HG03135 (cell line): ENCODE results near the gene ZNF583.

Experiments
- ATAC-seq: cut with Tn5 transposase; IDR thresholded peaks from one replicate; pipeline ENCODE4 v1.9.1; 2021; ENCODE audit warnings: mild to moderate bottlenecking, moderate library complexity; ENCODE audit not compliant: unreplicated experiment

ZNF583 gene

GRCh38 chr19:56403764-56404704 is at the start of gene ZNF583:
Gene ZNF583, plus strand, starts transcription at chr19:56404332. Its CDS starts 2,783 bp downstream, at chr19:56407115.
- ATAC-seq = peak; percentile 78

DNA sequence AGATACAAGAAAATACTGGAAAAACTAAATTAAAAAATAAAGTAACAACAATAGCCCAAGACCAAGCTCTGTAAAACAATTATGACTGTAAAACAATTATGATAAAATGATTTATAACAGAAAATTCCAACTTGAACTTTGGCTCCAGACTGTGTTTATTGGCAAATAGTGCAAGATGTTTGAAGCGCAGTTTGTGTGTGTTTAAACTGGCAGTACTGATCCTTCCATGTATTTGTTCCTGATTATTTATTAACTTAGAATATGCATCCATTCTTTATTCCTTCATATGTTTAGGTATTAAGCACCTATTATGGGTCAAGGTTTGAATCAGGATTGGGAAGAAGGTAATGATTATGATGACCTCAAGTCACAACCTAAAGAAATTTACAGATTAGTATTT is 48.6 kb upstream of the ZNF583 start:
- ATAC-seq = no peak

- no peak for ATAC-seq
Measured at GRCh38 chr19:56356944-56357343, 47.2 kb upstream of the ZNF583 start.

- no peak for ATAC-seq
Measured at GRCh38 chr19:56360841-56361240, 43.3 kb upstream of the ZNF583 start.

GRCh38 chr19:56367829-56368711 is 36.1 kb upstream of the ZNF583 start:
- no peak for ATAC-seq

- no peak for ATAC-seq
Measured at GRCh38 chr19:56369886-56370676, 34.1 kb upstream of the ZNF583 start.

DNA sequence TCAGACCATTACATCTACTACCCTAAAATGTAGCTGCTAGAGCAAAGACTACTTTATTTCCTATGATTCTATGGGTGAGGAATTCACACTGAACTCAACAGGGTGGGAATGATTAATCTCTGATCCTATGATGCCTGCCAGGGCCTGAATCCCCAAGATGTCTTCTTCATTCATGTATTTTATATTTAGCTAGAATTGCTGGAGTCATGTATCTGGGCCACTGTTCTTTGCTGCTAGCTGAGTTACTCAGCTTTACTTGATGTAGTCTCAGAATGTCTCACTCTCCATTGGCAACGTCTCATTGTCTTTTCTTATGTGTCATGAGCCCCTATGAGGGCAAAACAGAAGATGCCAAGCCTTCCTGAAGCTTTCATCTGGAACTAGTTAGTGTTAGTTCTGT is 31.9 kb upstream of the ZNF583 start:
- no peak for ATAC-seq

- ATAC-seq = no peak
Measured at GRCh38 chr19:56377105-56377924, 26.8 kb upstream of the ZNF583 start.

- no peak for ATAC-seq
Measured at GRCh38 chr19:56383826-56384605, 20.1 kb upstream of the ZNF583 start.

GRCh38 chr19:56393119-56394012 is 10.8 kb upstream of the ZNF583 start, which contains the start of gene ZNF582:
Gene ZNF582, minus strand, starts transcription at chr19:56393534. Its CDS starts 1,782 bp downstream, at chr19:56391752.
- peak; percentile 95 for ATAC-seq

GRCh38 chr19:56398809-56399208 is 5.3 kb upstream of the ZNF583 start:
- no peak for ATAC-seq

DNA sequence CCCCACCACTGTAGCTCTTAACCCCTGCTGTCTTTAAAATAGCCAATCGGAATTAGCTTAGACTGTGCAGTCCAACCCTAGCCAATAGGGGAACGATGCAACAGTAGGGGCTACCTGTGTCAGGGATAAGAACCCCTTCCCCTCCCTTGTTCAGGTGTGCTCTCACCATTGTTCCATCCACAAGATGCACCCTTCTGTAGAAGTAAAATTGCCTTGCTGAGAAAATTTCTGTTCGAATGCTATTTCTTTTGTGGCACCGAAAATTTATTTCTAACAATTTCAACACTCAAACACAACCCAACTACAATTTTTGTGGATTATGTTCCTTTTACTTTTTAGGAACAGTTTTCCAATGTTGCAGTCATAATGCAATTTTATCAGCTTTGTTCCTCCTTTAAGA is 3.6 kb upstream of the ZNF583 start:
- ATAC-seq = no peak

DNA sequence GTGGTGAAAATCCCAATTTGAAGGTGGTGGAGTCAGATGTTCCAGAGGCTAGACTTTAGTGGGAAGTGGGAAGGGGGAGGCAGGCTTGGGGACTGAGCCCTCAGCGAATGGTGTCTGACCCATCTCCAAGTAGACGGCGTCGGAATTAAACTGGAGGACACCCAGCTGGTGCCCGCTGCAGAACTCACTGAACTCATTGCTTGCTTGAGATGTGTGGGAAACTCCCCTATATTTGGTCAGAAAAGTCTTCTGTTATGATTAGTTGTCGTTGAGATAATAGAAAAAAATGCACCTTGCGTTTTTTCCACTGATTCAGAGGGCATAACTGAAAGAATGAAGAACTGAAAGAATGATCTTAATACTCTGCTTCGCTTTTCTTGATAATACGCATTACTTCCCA is 871 bp upstream of the ZNF583 start:
- ATAC-seq = no peak

DNA sequence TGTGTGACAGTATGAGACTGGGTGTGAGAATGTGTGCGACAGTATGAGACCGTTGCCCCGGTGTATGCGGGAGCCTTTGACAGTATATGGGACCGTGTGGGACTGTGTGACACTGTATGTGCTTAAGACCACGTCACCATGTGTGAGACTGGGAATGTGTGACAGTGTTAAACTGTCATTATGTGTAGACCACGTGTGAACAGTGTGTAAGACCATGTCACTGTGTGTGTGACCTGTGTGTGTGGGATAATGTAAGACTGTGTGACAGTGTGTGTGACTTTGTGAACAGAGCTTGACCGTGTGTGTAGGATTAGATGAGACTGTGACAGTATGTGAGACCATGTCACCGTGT is 549 bp downstream of the ZNF583 start:
- ATAC-seq = no peak

DNA sequence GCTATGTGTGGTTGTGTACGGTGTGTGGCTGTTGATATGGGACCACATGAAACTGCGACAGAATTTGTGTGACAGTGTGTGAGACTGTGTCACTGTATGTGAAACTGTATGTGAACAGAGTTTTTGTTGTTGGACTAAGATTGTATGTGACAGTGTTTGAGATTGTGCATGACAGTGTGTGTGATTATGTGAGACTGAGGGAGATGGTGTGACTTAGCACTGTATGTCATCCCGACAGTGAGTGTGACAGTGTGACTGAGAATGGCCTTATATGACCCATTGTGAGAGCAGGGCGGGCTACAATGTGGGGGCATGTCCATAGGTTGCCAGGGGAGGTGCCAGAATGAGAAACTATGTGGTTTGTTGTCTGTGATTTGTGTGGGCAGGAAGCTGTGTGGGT is 930 bp downstream of the ZNF583 start:
- ATAC-seq = no peak

DNA sequence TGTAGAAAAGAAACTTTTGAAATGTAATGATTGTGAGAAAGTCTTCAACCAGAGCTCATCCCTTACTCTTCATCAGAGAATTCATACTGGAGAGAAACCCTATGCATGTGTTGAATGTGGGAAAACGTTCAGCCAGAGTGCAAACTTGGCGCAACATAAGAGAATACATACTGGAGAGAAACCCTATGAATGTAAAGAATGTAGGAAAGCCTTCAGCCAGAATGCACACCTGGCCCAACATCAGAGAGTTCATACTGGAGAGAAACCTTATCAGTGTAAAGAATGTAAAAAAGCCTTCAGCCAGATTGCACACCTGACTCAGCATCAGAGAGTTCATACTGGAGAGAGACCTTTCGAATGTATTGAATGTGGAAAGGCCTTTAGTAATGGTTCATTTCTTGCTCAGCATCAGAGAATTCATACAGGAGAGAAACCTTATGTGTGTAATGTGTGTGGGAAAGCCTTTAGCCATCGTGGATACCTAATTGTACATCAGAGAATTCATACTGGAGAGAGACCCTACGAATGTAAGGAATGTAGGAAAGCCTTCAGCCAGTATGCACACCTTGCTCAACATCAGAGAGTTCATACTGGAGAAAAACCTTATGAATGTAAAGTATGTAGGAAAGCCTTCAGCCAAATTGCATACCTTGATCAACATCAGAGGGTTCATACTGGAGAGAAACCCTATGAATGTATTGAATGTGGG is 19.3 kb downstream of the ZNF583 start:
- no peak for ATAC-seq

DNA sequence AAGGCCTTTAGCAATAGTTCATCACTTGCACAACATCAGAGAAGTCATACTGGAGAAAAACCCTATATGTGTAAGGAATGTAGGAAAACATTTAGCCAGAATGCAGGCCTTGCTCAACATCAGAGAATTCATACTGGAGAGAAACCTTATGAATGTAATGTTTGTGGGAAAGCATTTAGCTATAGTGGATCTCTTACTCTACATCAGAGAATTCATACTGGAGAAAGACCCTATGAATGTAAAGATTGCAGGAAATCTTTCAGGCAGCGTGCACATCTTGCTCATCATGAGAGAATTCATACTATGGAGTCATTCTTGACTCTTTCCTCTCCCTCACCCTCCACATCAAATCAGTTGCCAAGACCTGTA is 19.8 kb downstream of the ZNF583 start:
- no peak for ATAC-seq
